ENCODE measurements around the gene RNPS1.

DNA sequence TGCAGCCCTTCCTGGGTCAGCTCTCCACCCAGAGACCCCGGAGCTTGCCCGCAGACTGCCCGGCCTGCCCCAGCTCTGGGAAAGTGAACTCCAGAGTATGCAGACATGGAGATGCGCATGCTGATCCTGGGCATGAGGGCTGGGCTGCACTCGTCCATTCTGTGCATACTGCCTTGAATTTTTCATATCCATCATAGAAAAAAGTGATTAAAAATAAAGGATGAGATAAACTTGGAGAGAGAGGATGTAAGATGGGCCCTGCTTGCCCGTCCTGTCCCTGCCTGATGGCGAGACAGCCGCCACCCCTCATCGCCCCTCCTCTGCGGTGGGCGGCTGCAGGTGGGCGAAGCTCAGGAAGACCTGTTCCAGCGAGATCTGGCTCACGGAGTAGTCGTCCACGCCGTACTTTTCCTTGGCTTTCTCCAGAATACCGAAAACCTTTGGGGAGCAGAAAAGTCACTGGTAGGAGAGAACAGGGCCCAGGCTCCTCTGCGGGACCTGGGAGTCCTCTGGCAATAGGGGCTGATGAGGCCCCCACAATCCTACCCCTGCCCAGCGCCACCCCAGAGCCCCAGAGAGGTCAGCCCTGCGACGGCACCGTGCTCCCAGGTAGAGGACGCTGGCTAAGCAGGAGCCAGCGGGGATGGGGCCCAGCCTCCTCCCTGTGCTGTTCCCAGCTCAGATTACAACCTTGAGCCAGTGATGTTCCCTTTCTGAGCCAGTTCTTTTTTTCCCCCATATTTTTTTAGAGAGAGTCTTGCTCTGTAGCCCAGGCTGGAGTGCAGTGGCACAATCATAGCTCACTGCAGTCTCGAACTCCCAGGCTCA, 8.7 kb upstream of the RNPS1 start:
- TF ChIP-seq TARDBP (IDR thresholded peaks at IDR 0.05): no peak
- TF ChIP-seq SP1 (IDR thresholded peaks at IDR 0.05): no peak
- no peak for TF ChIP-seq CTBP1 (IDR thresholded peaks at IDR 0.05; ENCODE audit: borderline replicate concordance)
- TF ChIP-seq PKNOX1 (IDR thresholded peaks at IDR 0.05): no peak
- TF ChIP-seq FOXK2 (IDR thresholded peaks at IDR 0.05): no peak
- TF ChIP-seq ELF4 (IDR thresholded peaks at IDR 0.05): no peak
- TF ChIP-seq FOXA1 (IDR thresholded peaks at IDR 0.05): no peak
- TF ChIP-seq SUZ12 (IDR thresholded peaks at IDR 0.05): no peak
- TF ChIP-seq FOXM1 (IDR thresholded peaks at IDR 0.05; ENCODE audit: borderline replicate concordance): no peak
- no peak for TF ChIP-seq BHLHE40 (IDR thresholded peaks at IDR 0.05; ENCODE audit: borderline replicate concordance)
- TF ChIP-seq NFRKB (IDR thresholded peaks at IDR 0.05): no peak
- no peak for TF ChIP-seq ARNT (IDR thresholded peaks at IDR 0.05)
- TF ChIP-seq HDGF (IDR thresholded peaks at IDR 0.05; ENCODE audit: borderline replicate concordance): no peak
- no peak for TF ChIP-seq LEF1 (IDR thresholded peaks at IDR 0.05; ENCODE audit: borderline replicate concordance)

Measured in HEK293T (cell line).